Measurements from ENCODE around the gene ZNF423.

Gene ZNF423

DNA sequence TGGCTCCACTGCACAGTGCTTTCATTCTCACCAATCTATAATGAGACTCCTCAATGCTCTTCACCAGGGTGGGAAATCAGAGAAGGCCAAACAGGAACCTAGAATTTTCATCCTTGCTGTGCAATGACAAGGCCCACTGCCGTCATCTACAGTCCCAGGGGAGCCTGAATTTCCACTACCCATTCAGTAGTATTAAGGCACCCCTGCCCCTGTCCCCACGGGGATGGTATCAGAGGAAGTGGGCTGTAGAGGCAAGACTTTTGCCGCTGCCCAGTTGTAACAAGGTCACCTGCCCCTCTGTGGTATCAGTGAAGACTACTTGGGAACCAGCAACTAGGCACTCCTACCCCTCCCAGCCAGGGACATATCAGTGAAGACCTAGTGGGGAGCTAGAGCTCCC is 377.8 kb downstream of the ZNF423 start:
- TF ChIP-seq, protein P1, sequence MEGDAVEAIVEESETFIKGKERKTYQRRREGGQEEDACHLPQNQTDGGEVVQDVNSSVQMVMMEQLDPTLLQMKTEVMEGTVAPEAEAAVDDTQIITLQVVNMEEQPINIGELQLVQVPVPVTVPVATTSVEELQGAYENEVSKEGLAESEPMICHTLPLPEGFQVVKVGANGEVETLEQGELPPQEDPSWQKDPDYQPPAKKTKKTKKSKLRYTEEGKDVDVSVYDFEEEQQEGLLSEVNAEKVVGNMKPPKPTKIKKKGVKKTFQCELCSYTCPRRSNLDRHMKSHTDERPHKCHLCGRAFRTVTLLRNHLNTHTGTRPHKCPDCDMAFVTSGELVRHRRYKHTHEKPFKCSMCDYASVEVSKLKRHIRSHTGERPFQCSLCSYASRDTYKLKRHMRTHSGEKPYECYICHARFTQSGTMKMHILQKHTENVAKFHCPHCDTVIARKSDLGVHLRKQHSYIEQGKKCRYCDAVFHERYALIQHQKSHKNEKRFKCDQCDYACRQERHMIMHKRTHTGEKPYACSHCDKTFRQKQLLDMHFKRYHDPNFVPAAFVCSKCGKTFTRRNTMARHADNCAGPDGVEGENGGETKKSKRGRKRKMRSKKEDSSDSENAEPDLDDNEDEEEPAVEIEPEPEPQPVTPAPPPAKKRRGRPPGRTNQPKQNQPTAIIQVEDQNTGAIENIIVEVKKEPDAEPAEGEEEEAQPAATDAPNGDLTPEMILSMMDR (IDR thresholded peaks at IDR 0.05; ENCODE audit: insufficient read depth, low read length, missing control alignments), result no peak
- ChIA-PET POLR2A (no interaction called here), CTCF (no interaction called here)
- no peak for DNase-seq (ENCODE audit: low read depth, low spot score)
- H3K4me3 ChIP-seq (ENCODE audit: low read depth, low read length), result no peak overlapping the region

DNA sequence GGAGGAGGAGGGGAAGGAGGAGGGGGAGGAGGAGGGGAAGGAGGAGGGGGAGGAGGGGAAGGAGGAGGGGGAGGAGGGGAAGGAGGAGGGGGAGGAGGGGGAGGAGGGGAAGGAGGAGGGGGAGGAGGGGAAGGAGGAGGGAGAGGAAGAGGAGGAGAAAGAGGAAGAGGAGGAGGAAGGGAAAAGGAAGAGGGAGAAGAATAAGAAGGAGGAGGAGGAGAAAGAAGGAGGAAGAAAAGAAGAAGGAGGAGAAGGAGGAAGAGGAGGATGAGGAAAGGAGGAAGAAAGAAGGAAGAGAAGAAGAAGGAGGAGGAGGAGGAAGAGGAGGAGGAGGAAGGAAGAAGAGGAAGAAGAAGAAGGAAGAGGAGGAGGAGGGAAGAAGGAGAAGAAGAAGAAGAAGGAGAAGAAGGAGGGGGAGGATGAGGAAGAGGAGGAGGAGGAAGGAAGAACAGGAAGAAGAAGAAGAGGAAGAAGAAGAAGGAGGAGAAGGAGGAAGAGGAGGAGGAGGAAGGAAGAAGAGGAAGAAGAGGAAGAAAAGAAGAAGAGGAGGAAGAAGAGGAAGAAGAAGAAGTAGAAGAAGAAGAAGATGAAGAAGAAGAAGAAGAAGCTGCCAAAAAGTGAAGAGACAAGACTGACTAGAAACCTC is 378.5 kb downstream of the ZNF423 start:
- TF ChIP-seq, protein P1 (IDR thresholded peaks at IDR 0.05; ENCODE audit: insufficient read depth, low read length, missing control alignments), result no peak
- H3K4me3 ChIP-seq (ENCODE audit: low read depth, low read length), result no peak overlapping the region
- CTCF ChIA-PET, result no interaction called here
- POLR2A ChIA-PET, result no interaction called here
- DNase-seq (ENCODE audit: low read depth, low spot score), result no peak

DNA sequence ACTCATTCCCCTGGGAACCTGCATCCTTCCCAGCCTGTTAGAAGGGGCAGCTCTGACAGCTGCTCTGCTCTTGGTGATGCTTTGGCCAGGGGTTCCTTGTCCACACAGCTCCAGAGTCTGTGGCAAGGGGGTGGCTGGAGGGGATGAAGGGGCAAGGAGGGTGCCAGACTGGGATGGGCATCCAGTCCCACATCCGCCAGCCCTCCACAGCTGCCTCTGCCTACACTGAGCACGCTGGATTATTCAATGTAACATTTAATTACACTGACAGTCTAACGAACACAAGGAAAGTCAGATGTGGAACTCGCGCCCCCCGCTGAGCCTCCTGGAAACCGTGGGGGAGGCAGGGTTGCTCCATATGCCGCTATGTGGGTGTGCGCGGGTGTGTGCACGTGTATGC is 381.2 kb downstream of the ZNF423 start:
- CTCF ChIA-PET, result no interaction called here

DNA sequence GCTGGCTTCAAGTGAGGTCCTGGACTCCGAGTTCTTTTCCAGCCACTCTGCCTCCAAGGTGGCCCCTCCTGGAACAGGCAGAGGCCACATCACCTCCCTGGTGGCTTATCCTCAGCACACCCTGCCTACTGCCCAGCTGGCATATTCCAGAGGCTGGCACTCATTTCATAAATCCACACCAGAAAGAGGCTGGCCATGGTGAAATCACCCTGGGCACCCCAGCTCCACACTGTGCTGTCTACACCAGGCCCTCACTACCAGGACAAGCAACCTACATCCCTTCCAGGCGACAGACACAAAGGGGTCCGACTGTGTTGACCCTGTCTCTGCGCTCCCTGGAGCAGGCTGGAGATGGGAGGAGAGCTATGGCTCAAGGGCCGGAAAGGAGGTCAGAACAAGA is 382.1 kb downstream of the ZNF423 start:
- H3K4me3 ChIP-seq (ENCODE audit: low read depth, low read length), result no peak overlapping the region
- TF ChIP-seq, protein P1 (IDR thresholded peaks at IDR 0.05; ENCODE audit: insufficient read depth, low read length, missing control alignments), result no peak
- CTCF ChIA-PET, result no interaction called here
- POLR2A ChIA-PET, result no interaction called here
- no peak for DNase-seq (ENCODE audit: low read depth, low spot score)

More for the DNA sequence above, 381.2 kb downstream of the ZNF423 start:
- TF ChIP-seq, protein P1 (IDR thresholded peaks at IDR 0.05; ENCODE audit: insufficient read depth, low read length, missing control alignments), result no peak
- no peak overlapping the region for H3K4me3 ChIP-seq (ENCODE audit: low read depth, low read length)
- POLR2A ChIA-PET, result no interaction called here
- no peak for DNase-seq (ENCODE audit: low read depth, low spot score)

DNA sequence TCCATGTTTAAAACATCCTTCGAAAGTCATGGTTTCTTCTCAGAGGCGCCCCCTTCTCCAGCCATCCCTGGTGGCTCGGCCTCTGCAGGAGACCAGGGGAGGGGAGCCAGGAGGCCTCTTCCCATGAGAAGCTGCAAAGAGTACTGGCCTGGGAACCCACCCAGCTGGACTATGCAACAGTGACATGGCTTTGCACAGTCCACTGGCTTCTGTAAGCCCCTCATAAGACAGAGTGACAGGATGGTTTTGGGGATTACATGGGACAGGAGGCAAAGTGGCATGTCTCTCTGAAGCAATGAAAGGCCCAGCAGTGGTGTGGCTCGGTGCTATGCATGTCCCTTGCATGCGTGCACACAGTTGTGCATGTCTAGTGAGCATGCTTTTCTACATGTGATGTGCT is 382.8 kb downstream of the ZNF423 start:
- ChIA-PET CTCF (no interaction called here), POLR2A (no interaction called here)
- H3K4me3 ChIP-seq (ENCODE audit: low read depth, low read length), result no peak overlapping the region
- TF ChIP-seq, protein P1 (IDR thresholded peaks at IDR 0.05; ENCODE audit: insufficient read depth, low read length, missing control alignments), result no peak
- DNase-seq (ENCODE audit: low read depth, low spot score), result no peak

DNA sequence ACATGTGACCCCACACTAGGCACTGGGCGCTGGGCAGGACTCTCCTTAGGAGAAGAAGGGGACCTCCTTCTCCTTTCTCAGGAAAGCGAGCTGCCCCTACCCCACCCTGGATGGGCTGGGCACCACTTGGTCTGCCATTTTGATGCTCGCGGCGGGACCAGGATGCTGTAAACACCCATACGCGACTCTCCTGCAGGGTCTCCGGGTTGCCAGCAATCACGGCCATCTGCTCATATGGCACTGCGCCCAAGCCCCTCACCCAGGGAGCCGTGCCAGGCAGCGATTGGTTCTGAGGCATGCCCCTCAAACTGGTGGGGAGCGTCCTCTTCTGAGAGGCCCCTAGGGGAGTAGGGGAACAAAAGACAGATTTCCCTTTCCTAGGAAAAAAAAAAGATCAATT is 383.3 kb downstream of the ZNF423 start:
- POLR2A ChIA-PET, result no interaction called here
- CTCF ChIA-PET, result no interaction called here
- TF ChIP-seq, protein P1 (IDR thresholded peaks at IDR 0.05; ENCODE audit: insufficient read depth, low read length, missing control alignments), result no peak
- H3K4me3 ChIP-seq (ENCODE audit: low read depth, low read length), result no peak overlapping the region
- DNase-seq (ENCODE audit: low read depth, low spot score), result no peak

Measured in AG04449 (cell line).